Esophagus (tissue), 2 donors: ENCODE results near the gene ATP2C2. TPM values are rescaled to one million over a fixed set of nuclear protein-coding genes. Genes with fewer than 3 reads are reported as not detected.
"Not testable (repeated sequence)": the region's sequence is repeated elsewhere in the genome, so short reads cannot be mapped to it uniquely, and the experiment has no call there.

Experiments used
- H3K27ac ChIP-seq, 2 donors: one replicate each; pipeline ENCODE4 v1.5.1; 2013; ENCODE audit warnings: low read depth in 2 of 2, mild to moderate bottlenecking in 2 of 2, inconsistent platforms in 1 of 2, low read length in 1 of 2, moderate library complexity in 1 of 2
- H3K27me3 ChIP-seq, 2 donors: one replicate each; pipeline ENCODE4 v1.6.1; 2013; ENCODE audit warnings: low read length in 2 of 2, control low read depth in 1 of 2, mild to moderate bottlenecking in 1 of 2; ENCODE audit not compliant: insufficient read depth in 2 of 2, control insufficient read depth in 1 of 2
- H3K36me3 ChIP-seq, 2 donors: one replicate each; pipeline ENCODE4 v1.6.1; 2013; ENCODE audit warnings: low read length in 1 of 2; ENCODE audit not compliant: control insufficient read depth in 2 of 2, insufficient read depth in 2 of 2
- H3K4me1 ChIP-seq, 2 donors: one replicate each; pipeline ENCODE4 v1.6.1; 2013; ENCODE audit warnings: low read length in 1 of 2; ENCODE audit not compliant: control insufficient read depth in 2 of 2, insufficient read depth in 2 of 2
- H3K4me3 ChIP-seq, 2 donors: one replicate each; pipeline ENCODE4 v1.5.1; 2013; ENCODE audit warnings: low read length in 2 of 2, mild to moderate bottlenecking in 2 of 2, low read depth in 1 of 2, moderate library complexity in 1 of 2
- H3K9me3 ChIP-seq, 2 donors: one replicate each; pipeline ENCODE4 v1.6.1; 2013; ENCODE audit warnings: mild to moderate bottlenecking in 2 of 2, low read depth in 1 of 2, low read length in 1 of 2, moderate library complexity in 1 of 2; ENCODE audit not compliant: control insufficient read depth in 2 of 2, insufficient read depth in 1 of 2
- WGBS, 2 donors: extraction: QIAGEN DNeasy Blood & Tissue Kit; methylation state at CpG; one replicate each; pipeline ENCODE4 v1.1.7; 2013; 5-methylcytosine and 5-hydroxymethylcytosine counted together
- polyA plus RNA-seq, 2 donors: library from polyadenylated mRNA; stranded (reverse); fragments of 200-250 nt; gene quantifications; one replicate each; pipeline ENCODE4 v1.2.3, GENCODE V29; 2013
- donor health status: healthy with polysubstance abuse.
- donor health status: Bipolar disorder and iron deficiency.

Gene ATP2C2
- polyA plus RNA-seq, 2 donors = 1.1 to 2.2 TPM

- WGBS, 2 donors = 39 to 51% methylated on average over 15 of the region's 15 CpGs
- no peak overlapping the region for H3K4me3 ChIP-seq
- H3K27ac ChIP-seq = no peak overlapping the region
Observed at GRCh38 chr16:84443166-84443802, 74.9 kb downstream of the ATP2C2 start.

GRCh38 chr16:84444476-84444875 is 76.1 kb downstream of the ATP2C2 start:
- no peak overlapping the region for H3K4me3 ChIP-seq
- no peak overlapping the region for H3K27ac ChIP-seq
- no peaks in the 10 kb centered on the region for H3K36me3 ChIP-seq
- WGBS, 2 donors = 82 to 84% methylated on average over 8 of the region's 8 CpGs
- H3K4me1 ChIP-seq = no peaks in the 10 kb centered on the region
- H3K27me3 ChIP-seq = no peaks in the 10 kb centered on the region
- no peaks in the 10 kb centered on the region for H3K9me3 ChIP-seq

More at GRCh38 chr16:84443166-84443802, 74.9 kb downstream of the ATP2C2 start:
- Histone ChIP-seq H3K36me3 (no peaks in the 10 kb centered on the region), H3K9me3 (no peaks in the 10 kb centered on the region), H3K4me1 (no peaks in the 10 kb centered on the region), H3K27me3 (no peaks in the 10 kb centered on the region)

GRCh38 chr16:84446084-84446483 is 77.7 kb downstream of the ATP2C2 start:
- WGBS, 2 donors = 68 to 77% methylated on average over 4 of the region's 4 CpGs
- Histone ChIP-seq H3K9me3 (no peaks in the 10 kb centered on the region), H3K4me3 (no peak overlapping the region), H3K27me3 (no peaks in the 10 kb centered on the region), H3K4me1 (no peaks in the 10 kb centered on the region), H3K36me3 (no peaks in the 10 kb centered on the region), H3K27ac (no peak overlapping the region)

GRCh38 chr16:84446596-84447392 is 78.5 kb downstream of the ATP2C2 start:
- WGBS, 2 donors = 82 to 83% methylated on average over 14 of the region's 14 CpGs
- no peaks in the 10 kb centered on the region for H3K4me1 ChIP-seq
- no peaks in the 10 kb centered on the region for H3K36me3 ChIP-seq
- H3K27me3 ChIP-seq = no peaks in the 10 kb centered on the region
- H3K4me3 ChIP-seq = no peak overlapping the region
- H3K9me3 ChIP-seq = no peaks in the 10 kb centered on the region
- H3K27ac ChIP-seq = no peak overlapping the region

GRCh38 chr16:84448444-84448843 is 80.1 kb downstream of the ATP2C2 start:
- Histone ChIP-seq H3K9me3 (no peaks in the 10 kb centered on the region), H3K27ac (no peak overlapping the region), H3K4me3 (no peak overlapping the region), H3K4me1 (no peaks in the 10 kb centered on the region), H3K36me3 (no peaks in the 10 kb centered on the region), H3K27me3 (no peaks in the 10 kb centered on the region)
- 91 to 95% methylated on average over 10 of the region's 10 CpGs for WGBS, 2 donors

- no peak overlapping the region for H3K4me3 ChIP-seq
- H3K4me1 ChIP-seq = no peaks in the 10 kb centered on the region
- no peaks in the 10 kb centered on the region for H3K9me3 ChIP-seq
- H3K36me3 ChIP-seq = no peaks in the 10 kb centered on the region
- WGBS, 2 donors = 82 to 84% methylated on average over 38 of the region's 38 CpGs
- no peaks in the 10 kb centered on the region for H3K27me3 ChIP-seq
- H3K27ac ChIP-seq = no peak overlapping the region
Observed at GRCh38 chr16:84449156-84450140, 81.1 kb downstream of the ATP2C2 start.

- no peak overlapping the region for H3K27ac ChIP-seq
- WGBS, 2 donors = 89 to 91% methylated on average over 9 to 11 of the region's 11 CpGs
- peaks cover 0 to 4% of the 10 kb centered on the region in 2 donors for H3K4me1 ChIP-seq
- no peaks in the 10 kb centered on the region for H3K27me3 ChIP-seq
- no peaks in the 10 kb centered on the region for H3K36me3 ChIP-seq
- H3K4me3 ChIP-seq = no peak overlapping the region
- no peaks in the 10 kb centered on the region for H3K9me3 ChIP-seq
Observed at GRCh38 chr16:84450176-84450865, 82.0 kb downstream of the ATP2C2 start.

GRCh38 chr16:84451010-84451676 is 82.8 kb downstream of the ATP2C2 start:
- H3K36me3 ChIP-seq, H3K9me3 ChIP-seq, H3K27ac ChIP-seq, H3K4me1 ChIP-seq, H3K4me3 ChIP-seq, H3K27me3 ChIP-seq: not testable (repeated sequence)
- WGBS, 2 donors = 87 to 90% methylated on average over 9 of the region's 9 CpGs
